ENCODE results near the gene PIP5K1C. TPM values are rescaled to one million over a fixed set of nuclear protein-coding genes. Genes with fewer than 3 reads are reported as not detected.

PIP5K1C gene
- total RNA-seq, 1 experiment from 2014 or later, result 24.5 TPM

DNA sequence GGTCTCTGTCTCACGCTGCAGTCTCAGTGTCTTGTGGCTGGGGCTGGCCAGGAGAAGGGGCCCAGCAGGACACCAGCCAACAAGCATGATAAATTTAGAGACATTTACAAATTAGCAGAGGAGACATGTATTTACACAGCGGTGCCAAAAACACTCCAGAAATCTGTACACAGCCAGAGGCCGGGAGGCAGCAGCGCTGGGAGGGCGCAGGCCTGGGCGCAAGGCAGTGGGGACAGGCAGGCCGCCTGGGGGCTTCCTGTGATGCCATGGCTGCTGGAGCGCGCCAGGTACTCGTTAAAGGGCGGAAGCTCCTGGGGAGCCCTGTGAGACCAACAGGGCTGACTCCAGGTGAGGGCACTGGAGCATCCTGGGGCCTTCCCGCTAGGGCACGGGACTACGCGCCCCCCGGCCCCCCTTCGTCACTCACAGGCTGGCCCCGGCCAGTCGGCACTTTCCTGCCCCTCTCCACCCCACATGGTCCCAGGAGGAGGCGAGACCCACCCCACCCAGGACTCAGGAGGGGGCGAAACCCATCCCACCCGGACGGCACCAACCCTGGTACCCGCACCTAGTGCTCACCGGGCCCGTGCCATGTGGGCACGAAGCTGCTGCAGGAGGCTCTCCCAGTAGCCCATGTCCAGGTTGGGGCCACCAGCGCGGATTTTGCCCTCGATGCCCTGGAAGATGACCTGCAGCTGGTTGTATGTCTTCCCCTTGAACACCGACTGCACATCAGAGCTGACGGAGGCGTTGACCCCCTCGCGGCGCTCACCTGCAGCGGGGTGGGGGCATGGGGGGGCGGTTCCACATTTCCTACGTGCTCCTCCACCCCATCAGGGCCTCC, 86.2 kb downstream of the PIP5K1C start:
- no TSS peak for BruUV-seq (replicated peaks)
- POLR2A ChIA-PET, result no interaction called here
- DNase-seq, result no peak
- Mint-ChIP-seq H3K27ac (ENCODE audit: unreplicated experiment) (no peak overlapping the region), H3K9me3 (ENCODE audit: unreplicated experiment) (no peaks in the 10 kb centered on the region), H3K27me3 (ENCODE audit: insufficient read depth, unreplicated experiment) (no peaks in the 10 kb centered on the region), H3K4me3 (ENCODE audit: unreplicated experiment) (no peak overlapping the region), H3K36me3 (ENCODE audit: insufficient read depth, unreplicated experiment) (no peaks in the 10 kb centered on the region), H3K4me1 (ENCODE audit: low read depth, unreplicated experiment) (no peaks in the 10 kb centered on the region)
- H3K36me3 ChIP-seq (ENCODE audit: control insufficient read depth, insufficient read depth, low read length), result no peaks in the 10 kb centered on the region
- H3K27me3 ChIP-seq (replicated peaks; ENCODE audit: control insufficient read depth, insufficient read depth, low read length), result no peaks in the 10 kb centered on the region
- intact Hi-C loops (cut with micrococcal nuclease; ENCODE audit: unreplicated experiment), result no loop called here
- CTCF ChIA-PET, result no interaction called here
- H3K4me1 ChIP-seq, result no peaks in the 10 kb centered on the region
- TF ChIP-seq, protein P1, sequence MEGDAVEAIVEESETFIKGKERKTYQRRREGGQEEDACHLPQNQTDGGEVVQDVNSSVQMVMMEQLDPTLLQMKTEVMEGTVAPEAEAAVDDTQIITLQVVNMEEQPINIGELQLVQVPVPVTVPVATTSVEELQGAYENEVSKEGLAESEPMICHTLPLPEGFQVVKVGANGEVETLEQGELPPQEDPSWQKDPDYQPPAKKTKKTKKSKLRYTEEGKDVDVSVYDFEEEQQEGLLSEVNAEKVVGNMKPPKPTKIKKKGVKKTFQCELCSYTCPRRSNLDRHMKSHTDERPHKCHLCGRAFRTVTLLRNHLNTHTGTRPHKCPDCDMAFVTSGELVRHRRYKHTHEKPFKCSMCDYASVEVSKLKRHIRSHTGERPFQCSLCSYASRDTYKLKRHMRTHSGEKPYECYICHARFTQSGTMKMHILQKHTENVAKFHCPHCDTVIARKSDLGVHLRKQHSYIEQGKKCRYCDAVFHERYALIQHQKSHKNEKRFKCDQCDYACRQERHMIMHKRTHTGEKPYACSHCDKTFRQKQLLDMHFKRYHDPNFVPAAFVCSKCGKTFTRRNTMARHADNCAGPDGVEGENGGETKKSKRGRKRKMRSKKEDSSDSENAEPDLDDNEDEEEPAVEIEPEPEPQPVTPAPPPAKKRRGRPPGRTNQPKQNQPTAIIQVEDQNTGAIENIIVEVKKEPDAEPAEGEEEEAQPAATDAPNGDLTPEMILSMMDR (IDR thresholded peaks at IDR 0.05; ENCODE audit: insufficient read depth in 1 of 2, low read depth in 1 of 2, low read length in 1 of 2, severe bottlenecking in 1 of 2, unreplicated experiment in 1 of 2), result no peak
- no peak overlapping the region for H3K4me3 ChIP-seq (ENCODE audit: low read depth, low read length)
- H3K9me3 ChIP-seq, result no peaks in the 10 kb centered on the region

DNA sequence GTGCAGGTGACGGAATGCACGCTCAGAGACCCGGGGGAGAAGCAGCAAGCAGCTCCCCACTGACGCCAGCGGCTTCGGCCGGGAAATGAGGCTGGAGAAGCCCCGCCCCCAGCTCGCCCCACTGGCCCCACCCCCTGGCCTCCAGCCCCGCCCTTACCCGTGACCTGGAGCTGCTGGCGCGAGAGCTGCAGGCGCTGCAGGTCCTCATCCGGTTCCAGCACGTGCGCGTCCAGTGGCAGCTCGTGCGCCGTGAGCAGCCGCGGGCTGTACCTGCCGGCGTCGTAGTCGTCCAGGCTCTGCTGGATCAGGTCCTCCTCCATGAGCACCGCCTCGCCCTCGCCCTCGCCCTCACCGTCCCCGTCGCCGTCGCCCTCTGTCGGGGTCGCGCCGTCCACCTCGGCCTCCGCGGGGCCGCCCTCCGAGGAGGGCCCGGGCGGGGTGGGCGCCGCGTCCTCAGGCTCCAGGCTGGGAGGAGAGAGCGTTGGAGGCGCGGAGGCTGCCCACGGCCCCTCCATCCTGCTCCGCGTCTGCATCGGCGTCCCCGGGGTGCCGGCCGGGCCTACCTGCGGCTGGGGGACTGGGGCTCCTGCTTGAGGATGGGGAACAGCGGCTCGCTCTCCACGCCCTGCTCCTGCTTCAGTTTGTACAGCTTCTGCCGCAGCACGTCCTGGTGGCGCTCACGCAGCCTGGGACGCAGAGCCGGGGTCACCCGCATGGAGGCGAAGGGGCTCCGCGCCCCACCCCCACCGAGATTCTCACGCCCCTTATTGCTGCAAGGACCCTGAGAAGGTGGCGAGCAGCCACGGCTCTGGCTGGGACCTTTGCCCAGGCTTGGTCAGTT, 87.1 kb downstream of the PIP5K1C start:
- intact Hi-C loops (cut with micrococcal nuclease; ENCODE audit: unreplicated experiment), result no loop called here
- ChIA-PET CTCF (no interaction called here), POLR2A (no interaction called here)
- no peaks in the 10 kb centered on the region for H3K9me3 Mint-ChIP-seq (ENCODE audit: unreplicated experiment)
- H3K27me3 Mint-ChIP-seq (ENCODE audit: insufficient read depth, unreplicated experiment), result no peaks in the 10 kb centered on the region
- Histone ChIP-seq H3K36me3 (ENCODE audit: control insufficient read depth, insufficient read depth, low read length) (no peaks in the 10 kb centered on the region), H3K9me3 (no peaks in the 10 kb centered on the region), H3K27me3 (replicated peaks; ENCODE audit: control insufficient read depth, insufficient read depth, low read length) (no peaks in the 10 kb centered on the region), H3K4me3 (ENCODE audit: low read depth, low read length) (no peak overlapping the region), H3K4me1 (no peaks in the 10 kb centered on the region)
- H3K36me3 Mint-ChIP-seq (ENCODE audit: insufficient read depth, unreplicated experiment), result peaks cover 1% of the 10 kb centered on the region
- BruUV-seq (replicated peaks), result no TSS peak
- H3K4me3 Mint-ChIP-seq (ENCODE audit: unreplicated experiment), result no peak overlapping the region
- H3K4me1 Mint-ChIP-seq (ENCODE audit: low read depth, unreplicated experiment), result no peaks in the 10 kb centered on the region
- no peak overlapping the region for H3K27ac Mint-ChIP-seq (ENCODE audit: unreplicated experiment)
- no peak for DNase-seq
- TF ChIP-seq, protein P1 (IDR thresholded peaks at IDR 0.05; ENCODE audit: insufficient read depth in 1 of 2, low read depth in 1 of 2, low read length in 1 of 2, severe bottlenecking in 1 of 2, unreplicated experiment in 1 of 2), result no peak

DNA sequence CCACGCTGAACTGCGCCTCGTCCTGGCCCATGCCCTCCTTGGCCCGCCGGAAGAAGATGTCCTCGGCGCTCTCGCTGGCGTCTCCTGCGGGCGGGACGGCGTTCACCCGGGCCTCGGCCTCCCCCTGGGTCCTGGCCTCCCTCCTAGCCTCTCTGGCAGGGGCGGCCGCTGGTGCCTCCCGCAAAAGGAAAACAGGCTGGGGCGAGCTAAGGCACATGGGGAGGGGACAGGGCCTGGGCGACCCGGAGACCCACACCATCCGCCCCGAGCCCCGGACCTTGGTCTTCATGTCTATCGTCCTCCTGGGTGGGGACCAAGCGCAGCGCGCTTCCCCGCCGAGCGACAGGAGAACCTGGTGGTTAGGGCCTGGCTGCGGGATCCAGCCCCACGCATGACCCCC, 87.9 kb downstream of the PIP5K1C start:
- TF ChIP-seq, protein P1 (IDR thresholded peaks at IDR 0.05; ENCODE audit: insufficient read depth in 1 of 2, low read depth in 1 of 2, low read length in 1 of 2, severe bottlenecking in 1 of 2, unreplicated experiment in 1 of 2), result no peak
- CTCF ChIA-PET, result no interaction called here

More for the DNA sequence above, 87.9 kb downstream of the PIP5K1C start:
- no peaks in the 10 kb centered on the region for H3K27me3 Mint-ChIP-seq (ENCODE audit: insufficient read depth, unreplicated experiment)
- intact Hi-C loops (cut with micrococcal nuclease; ENCODE audit: unreplicated experiment), result no loop called here
- H3K4me1 ChIP-seq, result no peaks in the 10 kb centered on the region
- no peak for DNase-seq
- no TSS peak for BruUV-seq (replicated peaks)
- no peaks in the 10 kb centered on the region for H3K4me1 Mint-ChIP-seq (ENCODE audit: low read depth, unreplicated experiment)
- no peak overlapping the region for H3K27ac Mint-ChIP-seq (ENCODE audit: unreplicated experiment)
- H3K9me3 ChIP-seq, result no peaks in the 10 kb centered on the region
- H3K27me3 ChIP-seq (replicated peaks; ENCODE audit: control insufficient read depth, insufficient read depth, low read length), result no peaks in the 10 kb centered on the region
- H3K4me3 ChIP-seq (ENCODE audit: low read depth, low read length), result no peak overlapping the region
- no peak overlapping the region for H3K4me3 Mint-ChIP-seq (ENCODE audit: unreplicated experiment)
- POLR2A ChIA-PET, result no interaction called here
- H3K36me3 ChIP-seq (ENCODE audit: control insufficient read depth, insufficient read depth, low read length), result no peaks in the 10 kb centered on the region
- H3K36me3 Mint-ChIP-seq (ENCODE audit: insufficient read depth, unreplicated experiment), result peaks cover 6% of the 10 kb centered on the region
- no peaks in the 10 kb centered on the region for H3K9me3 Mint-ChIP-seq (ENCODE audit: unreplicated experiment)
